Measurements from ENCODE around the gene C19orf47. TPM values are rescaled to one million over a fixed set of nuclear protein-coding genes. Genes with fewer than 3 reads are reported as not detected.

The C19orf47 gene
- total RNA-seq, 4 donors from 2014 or later: 10.0 to 14.1 (median 11.7) TPM

DNA sequence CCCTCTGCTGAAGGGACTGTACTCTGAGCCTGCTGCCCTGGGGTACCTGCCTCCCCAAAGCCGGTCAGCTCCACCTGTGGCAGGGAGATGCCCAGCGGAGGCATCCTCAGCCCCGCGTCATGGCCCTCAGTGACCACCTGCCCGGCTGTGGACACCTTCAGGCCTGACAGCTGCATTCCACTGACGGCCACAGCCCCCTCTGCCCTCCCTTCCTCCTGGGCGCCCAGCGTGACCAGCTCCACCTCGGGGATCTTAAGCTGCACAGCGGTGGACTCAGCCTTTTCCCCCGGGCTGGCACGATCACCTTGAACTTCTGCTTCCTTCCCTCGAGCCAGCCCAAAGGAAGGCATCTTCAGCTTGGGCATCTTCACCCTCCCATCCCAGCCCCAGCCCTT is 46.6 kb upstream of the C19orf47 start:
- H3K4me1 ChIP-seq: peaks cover 7 to 27% (median 10%) of the 10 kb centered on the region in 3 donors
- H3K27ac ChIP-seq: no peak overlapping the region
- TF ChIP-seq, protein P1, sequence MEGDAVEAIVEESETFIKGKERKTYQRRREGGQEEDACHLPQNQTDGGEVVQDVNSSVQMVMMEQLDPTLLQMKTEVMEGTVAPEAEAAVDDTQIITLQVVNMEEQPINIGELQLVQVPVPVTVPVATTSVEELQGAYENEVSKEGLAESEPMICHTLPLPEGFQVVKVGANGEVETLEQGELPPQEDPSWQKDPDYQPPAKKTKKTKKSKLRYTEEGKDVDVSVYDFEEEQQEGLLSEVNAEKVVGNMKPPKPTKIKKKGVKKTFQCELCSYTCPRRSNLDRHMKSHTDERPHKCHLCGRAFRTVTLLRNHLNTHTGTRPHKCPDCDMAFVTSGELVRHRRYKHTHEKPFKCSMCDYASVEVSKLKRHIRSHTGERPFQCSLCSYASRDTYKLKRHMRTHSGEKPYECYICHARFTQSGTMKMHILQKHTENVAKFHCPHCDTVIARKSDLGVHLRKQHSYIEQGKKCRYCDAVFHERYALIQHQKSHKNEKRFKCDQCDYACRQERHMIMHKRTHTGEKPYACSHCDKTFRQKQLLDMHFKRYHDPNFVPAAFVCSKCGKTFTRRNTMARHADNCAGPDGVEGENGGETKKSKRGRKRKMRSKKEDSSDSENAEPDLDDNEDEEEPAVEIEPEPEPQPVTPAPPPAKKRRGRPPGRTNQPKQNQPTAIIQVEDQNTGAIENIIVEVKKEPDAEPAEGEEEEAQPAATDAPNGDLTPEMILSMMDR (IDR thresholded peaks at IDR 0.05): no peak
- no peak for TF ChIP-seq POLR2A (IDR thresholded peaks at IDR 0.05)
- no peaks in the 10 kb centered on the region for H3K27me3 ChIP-seq
- intact Hi-C loops (cut with DNase I): no loop called here
- H3K36me3 ChIP-seq: peaks cover 0 to 7% (median 0%) of the 10 kb centered on the region in 3 donors
- no peaks in the 10 kb centered on the region for H3K9me3 ChIP-seq
- DNase-seq: no peak
- H3K4me3 ChIP-seq: no peak overlapping the region
- 67 to 78% methylated on average over 6 to 13 of the region's 13 CpGs for WGBS, 2 donors

DNA sequence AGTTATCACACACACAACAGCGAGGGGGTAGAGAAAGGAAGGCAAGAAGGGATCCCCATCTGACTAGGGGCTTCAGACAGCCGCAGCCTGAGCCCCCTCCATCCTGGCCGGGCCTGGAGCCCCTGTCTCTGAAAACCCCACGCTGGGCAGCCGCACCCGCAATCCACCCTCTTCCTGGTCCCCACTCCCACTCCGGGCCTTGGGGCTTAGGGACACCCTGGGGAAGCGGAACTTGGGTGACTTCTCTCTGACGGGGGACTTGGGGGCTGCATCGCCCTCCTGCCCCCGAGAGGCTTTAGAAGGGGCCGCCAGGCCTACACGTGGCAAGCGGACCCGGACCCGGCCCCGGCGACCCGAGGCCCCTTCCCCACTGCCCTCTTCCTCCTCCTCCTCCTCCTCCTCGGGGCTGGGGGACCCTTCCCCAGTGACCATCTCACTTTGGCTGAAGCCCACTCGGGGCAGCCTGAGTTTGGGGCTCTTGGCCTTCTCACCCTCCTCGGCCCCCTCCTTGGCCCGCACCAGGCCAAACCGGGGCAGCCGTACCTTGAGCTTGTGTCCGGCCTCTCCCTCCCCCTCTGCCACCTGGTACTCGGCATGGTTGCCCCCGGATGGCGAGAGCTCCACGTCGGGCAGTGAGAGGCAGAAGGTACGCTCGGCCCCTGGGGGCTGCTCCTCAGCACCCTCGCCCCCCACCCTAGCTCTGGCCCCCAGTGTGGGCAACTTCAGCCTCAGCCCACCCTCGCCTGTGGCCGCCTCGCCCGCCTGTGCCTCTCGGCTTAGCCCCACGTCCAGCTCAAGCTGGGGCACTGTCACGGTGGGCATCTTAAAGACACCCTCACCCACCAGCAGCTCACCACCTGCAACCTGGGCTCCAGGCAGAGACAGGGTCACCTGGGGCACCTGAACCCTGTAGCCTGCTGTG is 46.0 kb upstream of the C19orf47 start:
- H3K27ac ChIP-seq: no peak overlapping the region
- TF ChIP-seq POLR2A (IDR thresholded peaks at IDR 0.05): no peak
- H3K36me3 ChIP-seq: peaks cover 0 to 7% (median 0%) of the 10 kb centered on the region in 3 donors
- intact Hi-C loops (cut with DNase I): no loop called here
- peaks cover 7 to 27% (median 10%) of the 10 kb centered on the region in 3 donors for H3K4me1 ChIP-seq
- no peak overlapping the region for H3K4me3 ChIP-seq
- WGBS, 2 donors: 83 to 92% methylated on average over 5 to 11 of the region's 41 CpGs
- no peaks in the 10 kb centered on the region for H3K27me3 ChIP-seq
- H3K9me3 ChIP-seq: no peaks in the 10 kb centered on the region
- no peak for DNase-seq

GRCh38 chr19:40392894-40393517 is 44.8 kb upstream of the C19orf47 start:
- H3K9me3 ChIP-seq: no peaks in the 10 kb centered on the region
- intact Hi-C loops (cut with DNase I): no loop called here
- peaks cover 7 to 18% (median 7%) of the 10 kb centered on the region in 3 donors for H3K4me1 ChIP-seq
- TF ChIP-seq POLR2A (IDR thresholded peaks at IDR 0.05): no peak
- TF ChIP-seq, protein P1 (IDR thresholded peaks at IDR 0.05): peak; percentile 14 to 70 (median 53)
- 40 to 58% methylated on average over 4 to 6 of the region's 9 CpGs for WGBS, 2 donors
- H3K4me3 ChIP-seq: no peak overlapping the region
- no peak for DNase-seq
- peak overlapping the region in 3 of 4 donors; percentile 25 to 38 (median 31) for H3K27ac ChIP-seq
- H3K36me3 ChIP-seq: peaks cover 0 to 7% (median 0%) of the 10 kb centered on the region in 3 donors
- no peaks in the 10 kb centered on the region for H3K27me3 ChIP-seq

DNA sequence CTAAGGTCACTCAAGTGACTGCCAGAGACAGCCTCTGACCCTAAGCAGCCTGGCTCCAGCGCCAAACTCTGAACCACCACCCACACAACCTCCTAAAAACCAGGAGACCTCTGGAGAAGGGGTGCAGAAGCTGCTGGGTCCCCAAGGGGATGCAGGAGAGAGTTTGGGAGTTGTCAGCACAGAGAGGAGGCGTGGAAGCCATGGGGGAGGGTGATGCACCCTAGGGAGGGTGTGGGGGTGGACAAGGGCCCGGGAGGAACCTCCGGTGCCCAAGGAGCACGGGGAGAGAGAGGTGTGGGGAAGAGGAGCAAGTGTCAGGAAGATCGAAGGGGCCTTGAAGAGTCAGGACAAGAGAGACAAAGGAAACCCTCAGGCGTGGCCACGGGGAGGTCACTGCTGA is 43.9 kb upstream of the C19orf47 start:
- Histone ChIP-seq H3K4me3 (no peak overlapping the region), H3K27me3 (no peaks in the 10 kb centered on the region), H3K27ac (no peak overlapping the region), H3K4me1 (peaks cover 7 to 18% (median 7%) of the 10 kb centered on the region in 3 donors), H3K36me3 (peaks cover 0 to 2% (median 0%) of the 10 kb centered on the region in 3 donors), H3K9me3 (no peaks in the 10 kb centered on the region)
- WGBS, 2 donors: 61 to 66% methylated on average over 8 of the region's 8 CpGs
- DNase-seq: no peak
- intact Hi-C loops (cut with DNase I): no loop called here
- TF ChIP-seq, protein P1 (IDR thresholded peaks at IDR 0.05): no peak
- TF ChIP-seq POLR2A (IDR thresholded peaks at IDR 0.05): no peak

GRCh38 chr19:40390084-40390742 is 42.0 kb upstream of the C19orf47 start, which contains the start of gene HIPK4:
Gene HIPK4 (minus strand): TSS chr19:40390181. CDS start chr19:40389902, 279 bp downstream.
- TF ChIP-seq, protein P1 (IDR thresholded peaks at IDR 0.05): no peak
- TF ChIP-seq POLR2A (IDR thresholded peaks at IDR 0.05): no peak
- Histone ChIP-seq H3K27me3 (no peaks in the 10 kb centered on the region), H3K4me1 (peaks cover 7 to 18% (median 7%) of the 10 kb centered on the region in 3 donors), H3K27ac (no peak within 1 kb of the TSS), H3K4me3 (no peak within 1 kb of the TSS), H3K9me3 (no peaks in the 10 kb centered on the region), H3K36me3 (no peaks in the 10 kb centered on the region)
- 81 to 82% methylated on average over 5 to 10 of the region's 10 CpGs for WGBS, 2 donors
- no peak for DNase-seq
- intact Hi-C loops (cut with DNase I): no loop called here

All from esophagus squamous epithelium (tissue), 5 donors.